Upper lobe of left lung (tissue), 6 donors: Measurements from ENCODE around the gene TEX22. TPM values are rescaled to one million over a fixed set of nuclear protein-coding genes. Genes with fewer than 3 reads are reported as not detected.

Experiments used
- ATAC-seq, 2 donors: fragments of 200-7000 bp; cut with Tn5 transposase; one replicate each; pipeline ENCODE4 v1.9.1; 2022; ENCODE audit warnings: mild to moderate bottlenecking in 2 of 2, moderate library complexity in 2 of 2; ENCODE audit not compliant: low FRiP score in 2 of 2
- DNase-seq, 2 donors: peaks; one replicate each; pipeline ENCODE4 v3.0.0-alpha.2; 2019 to 2020
- H3K27ac ChIP-seq, 4 donors: fragments of 200-600 bp; sonication (generic); one replicate each; pipeline ENCODE4 v1.5.1; 2016 to 2019
- H3K27me3 ChIP-seq, 4 donors: fragments of 200-600 bp; sonication (generic); one replicate each; pipeline ENCODE4 v1.5.1; 2017 to 2019
- H3K36me3 ChIP-seq, 4 donors: fragments of 200-600 bp; sonication (generic); one replicate each; pipeline ENCODE4 v1.5.1; 2016 to 2019
- H3K4me1 ChIP-seq, 4 donors: fragments of 200-600 bp; sonication (generic); one replicate each; pipeline ENCODE4 v1.5.1; 2018 to 2019
- H3K4me3 ChIP-seq, 4 donors: fragments of 200-600 bp; sonication (generic); one replicate each; pipeline ENCODE4 v1.5.1; 2017 to 2019; ENCODE audit warnings: mild to moderate bottlenecking in 2 of 4, moderate library complexity in 1 of 4
- H3K9me3 ChIP-seq, 4 donors: fragments of 200-600 bp; sonication (generic); one replicate each; pipeline ENCODE4 v1.5.1; 2018 to 2019
- EP300 ChIP-seq, 4 donors: sonication (generic); formaldehyde crosslinking; IDR thresholded peaks; one replicate each; pipeline ENCODE4 v1.5.1; 2017; ENCODE audit warnings: antibody characterized with exemption in 4 of 4, control low read depth in 2 of 4
- POLR2A ChIP-seq, 4 donors: fragments of 450-650 bp; IDR thresholded peaks; one replicate each; pipeline ENCODE4 v1.5.1; 2016 to 2017; ENCODE audit warnings: antibody characterized with exemption in 4 of 4, mild to moderate bottlenecking in 2 of 4
- POLR2AphosphoS5 ChIP-seq, 2 donors: sonication (generic); formaldehyde crosslinking; IDR thresholded peaks; one replicate each; pipeline ENCODE4 v1.5.1; 2017; ENCODE audit warnings: antibody characterized with exemption in 2 of 2
- WGBS, 2 donors: methylation state at CpG; one replicate each; pipeline ENCODE4 v1.1.5; 2017 to 2018; 5-methylcytosine and 5-hydroxymethylcytosine counted together
- total RNA-seq, 6 donors: library from RNA; depleted of rRNA in 4 of 6; stranded (reverse); fragments of >200 nt in 4 of 6; gene quantifications; one replicate each; pipeline versions ENCODE4 v1.1.0 to v1.2.1, GENCODE V29; 2016 to 2021
- TF ChIP-seq, protein P1 (sequence below), 6 experiments: fragments of 450-650 bp in 4 of 6; fragments of 200-600 bp in 2 of 6; sonication (generic) in 2 of 6; IDR thresholded peaks; one replicate each; pipeline ENCODE4 v1.5.1; 2016 to 2019; ENCODE audit warnings: antibody characterized with exemption in 6 of 6
- donor health status: DM: no; HTN: no; CAD: no; lungs with moderate emphysema.
- donor health status: DM: no; HTN: yes; CAD: no; lungs with severe emphysema.

The TEX22 gene
- total RNA-seq, 6 donors from 2014 or later, result 1.2 to 2.1 (median 1.9) TPM; not detected in 3

DNA sequence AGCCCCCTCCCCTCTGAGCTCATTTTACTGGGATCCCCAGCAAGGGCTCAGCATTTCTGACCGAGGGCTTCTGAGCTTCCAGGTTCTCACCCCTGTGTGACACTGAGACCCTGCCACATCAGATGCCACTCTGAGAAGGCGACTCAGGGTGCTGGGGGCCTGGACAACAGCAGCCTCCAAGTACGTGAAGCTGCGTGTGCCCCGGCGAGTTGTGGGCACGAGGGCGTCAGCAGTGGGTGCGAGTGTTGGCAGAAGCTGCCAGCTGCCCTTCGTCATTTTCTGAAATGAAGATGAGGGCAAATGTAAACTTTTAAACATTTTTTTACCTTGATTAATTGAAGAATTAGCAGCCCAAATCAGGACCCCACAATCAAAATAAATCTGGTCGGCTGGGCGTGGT is 32.7 kb upstream of the TEX22 start:
- 96 to 98% methylated on average over 12 of the region's 12 CpGs for WGBS, 2 donors
- DNase-seq, result peak in 1 of 2 donors; percentile 52

GRCh38 chr14:105366386-105367074 is 31.8 kb upstream of the TEX22 start:
- Histone ChIP-seq H3K36me3 (peaks cover 0 to 36% (median 25%) of the 10 kb centered on the region in 4 donors), H3K4me3 (no peak overlapping the region), H3K27me3 (no peaks in the 10 kb centered on the region), H3K27ac (no peak overlapping the region), H3K4me1 (peaks cover 0 to 14% (median 2%) of the 10 kb centered on the region in 4 donors), H3K9me3 (no peaks in the 10 kb centered on the region)
- DNase-seq (peak in 1 of 2 donors; percentile 71), ATAC-seq (no peak)
- 94 to 97% methylated on average over 19 to 22 of the region's 23 CpGs for WGBS, 2 donors
- TF ChIP-seq, protein P1, sequence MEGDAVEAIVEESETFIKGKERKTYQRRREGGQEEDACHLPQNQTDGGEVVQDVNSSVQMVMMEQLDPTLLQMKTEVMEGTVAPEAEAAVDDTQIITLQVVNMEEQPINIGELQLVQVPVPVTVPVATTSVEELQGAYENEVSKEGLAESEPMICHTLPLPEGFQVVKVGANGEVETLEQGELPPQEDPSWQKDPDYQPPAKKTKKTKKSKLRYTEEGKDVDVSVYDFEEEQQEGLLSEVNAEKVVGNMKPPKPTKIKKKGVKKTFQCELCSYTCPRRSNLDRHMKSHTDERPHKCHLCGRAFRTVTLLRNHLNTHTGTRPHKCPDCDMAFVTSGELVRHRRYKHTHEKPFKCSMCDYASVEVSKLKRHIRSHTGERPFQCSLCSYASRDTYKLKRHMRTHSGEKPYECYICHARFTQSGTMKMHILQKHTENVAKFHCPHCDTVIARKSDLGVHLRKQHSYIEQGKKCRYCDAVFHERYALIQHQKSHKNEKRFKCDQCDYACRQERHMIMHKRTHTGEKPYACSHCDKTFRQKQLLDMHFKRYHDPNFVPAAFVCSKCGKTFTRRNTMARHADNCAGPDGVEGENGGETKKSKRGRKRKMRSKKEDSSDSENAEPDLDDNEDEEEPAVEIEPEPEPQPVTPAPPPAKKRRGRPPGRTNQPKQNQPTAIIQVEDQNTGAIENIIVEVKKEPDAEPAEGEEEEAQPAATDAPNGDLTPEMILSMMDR (IDR thresholded peaks at IDR 0.05), result no peak
- no peak for TF ChIP-seq POLR2AphosphoS5 (IDR thresholded peaks at IDR 0.05)

More for the DNA sequence above, 32.7 kb upstream of the TEX22 start:
- H3K27ac ChIP-seq, result no peak overlapping the region
- H3K4me3 ChIP-seq, result no peak overlapping the region
- no peaks in the 10 kb centered on the region for H3K9me3 ChIP-seq
- H3K4me1 ChIP-seq, result peaks cover 0 to 14% (median 2%) of the 10 kb centered on the region in 4 donors
- peaks cover 0 to 42% (median 30%) of the 10 kb centered on the region in 4 donors for H3K36me3 ChIP-seq
- TF ChIP-seq POLR2AphosphoS5 (IDR thresholded peaks at IDR 0.05) (no peak), POLR2A (IDR thresholded peaks at IDR 0.05) (no peak), EP300 (IDR thresholded peaks at IDR 0.05) (no peak)
- TF ChIP-seq, protein P1 (IDR thresholded peaks at IDR 0.05), result no peak
- no peak for ATAC-seq
- no peaks in the 10 kb centered on the region for H3K27me3 ChIP-seq

DNA sequence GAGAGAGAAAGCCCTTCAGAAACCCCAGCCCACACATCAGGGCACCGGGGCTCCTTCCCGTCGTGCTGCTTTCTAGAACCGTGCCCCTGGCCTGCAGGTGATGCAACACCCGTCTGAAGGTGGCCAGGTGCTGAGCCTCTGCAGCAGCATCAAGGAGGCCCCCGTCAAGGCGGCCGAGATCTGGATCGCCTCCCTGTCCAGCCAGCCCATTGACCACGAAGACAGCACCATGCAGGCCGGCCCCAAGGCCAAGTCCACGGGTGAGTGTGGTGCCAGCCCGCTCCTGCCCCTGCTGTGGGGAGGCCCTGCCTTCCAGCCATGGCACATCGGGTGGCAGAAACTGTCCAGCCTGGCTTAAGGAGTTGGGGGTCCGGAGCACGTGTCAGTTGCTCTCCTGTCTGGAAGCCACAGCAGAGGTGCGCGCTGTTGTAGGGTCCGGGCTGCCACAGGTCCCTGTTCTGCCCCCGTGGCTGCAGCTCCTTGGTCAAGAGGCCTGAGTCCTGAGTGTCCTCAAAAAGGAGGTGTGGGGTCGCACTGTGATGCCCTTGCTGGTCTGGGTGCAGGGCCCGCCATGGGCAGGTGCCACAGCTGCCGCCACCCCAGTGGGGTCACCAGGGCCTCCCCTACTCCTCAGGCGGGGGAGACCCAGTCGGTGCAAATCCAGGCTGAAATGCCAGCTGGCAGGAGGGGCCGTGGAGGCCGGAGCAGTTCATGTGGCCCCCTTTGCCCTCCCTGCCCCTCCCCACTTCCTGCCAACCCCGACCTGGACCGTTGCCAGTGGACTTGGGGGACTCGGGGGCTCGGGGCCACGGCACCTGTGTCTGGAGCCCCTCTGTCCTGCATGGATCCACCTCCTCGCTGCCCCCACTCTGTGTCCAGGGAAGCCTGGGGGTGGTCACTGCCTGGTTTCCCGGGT is 31.0 kb upstream of the TEX22 start:
- H3K27me3 ChIP-seq, result no peaks in the 10 kb centered on the region
- peaks cover 0 to 14% (median 2%) of the 10 kb centered on the region in 4 donors for H3K4me1 ChIP-seq
- no peak for TF ChIP-seq EP300 (IDR thresholded peaks at IDR 0.05)
- TF ChIP-seq, protein P1 (IDR thresholded peaks at IDR 0.05), result no peak
- no peak for TF ChIP-seq POLR2A (IDR thresholded peaks at IDR 0.05)
- no peak for TF ChIP-seq POLR2AphosphoS5 (IDR thresholded peaks at IDR 0.05)
- ATAC-seq, result no peak
- no peak overlapping the region for H3K4me3 ChIP-seq
- DNase-seq, result peak in 1 of 2 donors; percentile 76
- H3K36me3 ChIP-seq, result peaks cover 0 to 39% (median 25%) of the 10 kb centered on the region in 4 donors
- no peak overlapping the region for H3K27ac ChIP-seq
- no peaks in the 10 kb centered on the region for H3K9me3 ChIP-seq
- 90 to 95% methylated on average over 15 to 18 of the region's 34 CpGs for WGBS, 2 donors

DNA sequence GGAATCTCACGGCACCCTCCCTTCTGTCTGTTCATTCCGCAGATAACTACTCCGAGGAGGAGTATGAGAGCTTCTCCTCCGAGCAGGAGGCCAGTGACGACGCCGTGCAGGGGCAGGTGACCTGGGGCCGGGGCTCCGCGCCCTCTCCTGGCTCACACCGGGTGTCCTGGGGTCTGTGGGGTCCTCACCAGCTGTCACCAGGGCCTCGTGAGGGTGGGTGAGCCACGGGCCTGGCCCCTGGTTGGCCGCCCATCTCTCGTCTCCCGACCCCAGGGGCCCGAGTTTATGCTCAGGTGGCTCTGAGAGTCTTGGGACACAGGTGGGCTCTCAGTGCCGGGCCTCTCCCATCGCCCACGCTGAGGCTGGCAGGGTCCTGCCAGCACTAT is 30.3 kb upstream of the TEX22 start:
- WGBS, 2 donors, result 98 to 99% methylated on average over 16 to 18 of the region's 20 CpGs
- Histone ChIP-seq H3K4me1 (peaks cover 0 to 14% (median 2%) of the 10 kb centered on the region in 4 donors), H3K27me3 (no peaks in the 10 kb centered on the region), H3K4me3 (no peak overlapping the region), H3K27ac (no peak overlapping the region), H3K9me3 (no peaks in the 10 kb centered on the region), H3K36me3 (peaks cover 0 to 39% (median 25%) of the 10 kb centered on the region in 4 donors)
- DNase-seq, result peak in 1 of 2 donors; percentile 69
- ATAC-seq, result no peak
- TF ChIP-seq, protein P1 (IDR thresholded peaks at IDR 0.05), result no peak
- TF ChIP-seq POLR2A (IDR thresholded peaks at IDR 0.05) (no peak), POLR2AphosphoS5 (IDR thresholded peaks at IDR 0.05) (no peak), EP300 (IDR thresholded peaks at IDR 0.05) (no peak)
